IPS-15b (cell line): Measurements from ENCODE around the gene CRIM1.

Source experiments
- H3K27me3 ChIP-seq: one replicate; pipeline ENCODE4 v1.6.1; 2013; ENCODE audit warnings: low read length; ENCODE audit not compliant: control insufficient read depth, insufficient read depth
- H3K36me3 ChIP-seq: one replicate; pipeline ENCODE4 v1.6.1; 2013; ENCODE audit warnings: low read length; ENCODE audit not compliant: control insufficient read depth, insufficient read depth
- H3K4me1 ChIP-seq: one replicate; pipeline ENCODE4 v1.6.1; 2013; ENCODE audit warnings: mild to moderate bottlenecking, low read length; ENCODE audit not compliant: control insufficient read depth, insufficient read depth
- H3K4me3 ChIP-seq: one replicate; pipeline ENCODE4 v1.5.1; 2013; ENCODE audit warnings: low read depth, low read length
- H3K9ac ChIP-seq: one replicate; pipeline ENCODE4 v1.6.1; 2013; ENCODE audit warnings: low read depth, mild to moderate bottlenecking, low read length
- H3K9me3 ChIP-seq: one replicate; pipeline ENCODE4 v1.6.1; 2013; ENCODE audit warnings: mild to moderate bottlenecking, low read length; ENCODE audit not compliant: control insufficient read depth, insufficient read depth

Gene CRIM1

DNA sequence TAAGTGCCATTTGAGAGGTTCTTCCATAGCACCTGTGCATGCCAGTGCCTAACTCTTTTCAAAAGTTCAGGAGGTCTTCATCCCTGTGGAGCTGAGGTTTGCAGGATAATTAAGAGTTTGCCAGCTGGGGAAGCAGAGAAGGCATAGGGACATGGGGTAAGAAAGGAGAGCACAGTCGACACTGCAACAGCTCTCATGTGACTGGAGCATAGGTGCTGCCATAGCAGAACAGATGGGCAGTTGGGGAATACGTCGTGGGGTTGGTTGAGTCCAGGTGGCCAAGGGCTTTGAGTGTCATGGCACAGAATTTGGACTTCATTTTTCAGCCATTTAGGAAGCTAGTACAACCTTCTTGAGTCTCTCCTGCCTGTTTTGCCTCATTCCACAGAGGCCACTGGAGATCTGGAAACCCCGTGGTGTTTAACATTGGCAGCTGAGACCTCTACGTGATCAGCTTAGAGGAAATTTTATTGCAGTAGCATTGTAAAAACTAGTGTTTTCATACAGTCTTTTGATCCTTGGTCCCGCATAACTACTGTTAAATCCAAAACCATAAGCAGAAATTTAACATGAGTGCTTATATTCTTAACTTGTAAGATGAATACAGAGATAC, 65.1 kb downstream of the CRIM1 start:
- Histone ChIP-seq H3K9me3 (no peaks in the 10 kb centered on the region), H3K9ac (no peak overlapping the region), H3K27me3 (no peaks in the 10 kb centered on the region), H3K4me1 (peaks cover 19% of the 10 kb centered on the region), H3K36me3 (no peaks in the 10 kb centered on the region), H3K4me3 (no peak overlapping the region)

DNA sequence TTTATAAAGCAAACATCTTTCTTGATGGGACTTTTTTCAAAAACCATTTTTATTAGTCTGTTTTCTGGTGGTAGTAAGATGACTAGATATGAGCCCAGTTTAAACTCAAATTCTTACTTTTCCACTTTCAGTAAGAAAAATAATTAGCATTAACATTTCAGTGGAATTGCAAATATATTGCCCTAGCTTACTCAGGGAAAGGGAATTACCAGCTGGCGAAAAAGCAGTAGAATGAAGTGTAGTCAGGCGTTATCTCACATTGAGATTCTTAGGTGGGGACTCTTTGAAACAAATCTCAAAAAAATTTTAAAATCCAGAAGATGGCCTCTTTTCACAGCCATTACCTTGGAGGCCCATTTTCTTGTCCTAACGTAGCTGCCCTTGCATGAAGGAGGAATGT, 65.8 kb downstream of the CRIM1 start:
- no peaks in the 10 kb centered on the region for H3K27me3 ChIP-seq
- no peak overlapping the region for H3K4me3 ChIP-seq
- H3K9me3 ChIP-seq, result no peaks in the 10 kb centered on the region
- no peak overlapping the region for H3K9ac ChIP-seq
- peaks cover 19% of the 10 kb centered on the region for H3K4me1 ChIP-seq
- H3K36me3 ChIP-seq, result no peaks in the 10 kb centered on the region

DNA sequence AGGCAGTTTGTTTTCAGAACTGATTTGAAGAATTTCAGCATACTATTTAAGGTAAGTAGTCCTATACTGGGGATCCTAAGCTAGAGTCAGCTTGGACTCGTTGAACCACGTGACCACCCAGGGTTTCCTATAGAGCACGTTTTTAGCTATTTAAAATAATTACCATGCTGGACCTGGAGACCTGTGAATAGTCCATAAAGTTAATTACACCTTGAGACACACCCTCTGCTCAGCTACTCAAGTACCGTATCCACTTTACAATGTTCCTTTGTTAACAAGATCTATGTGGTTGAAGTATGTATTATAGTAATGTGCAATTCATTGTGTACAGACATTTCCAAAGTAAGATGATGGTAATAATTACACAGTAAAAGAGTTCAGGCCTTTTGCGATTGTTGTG, 67.6 kb downstream of the CRIM1 start:
- peaks cover 19% of the 10 kb centered on the region for H3K4me1 ChIP-seq
- no peaks in the 10 kb centered on the region for H3K9me3 ChIP-seq
- no peak overlapping the region for H3K4me3 ChIP-seq
- H3K36me3 ChIP-seq, result no peaks in the 10 kb centered on the region
- no peaks in the 10 kb centered on the region for H3K27me3 ChIP-seq
- H3K9ac ChIP-seq, result no peak overlapping the region

DNA sequence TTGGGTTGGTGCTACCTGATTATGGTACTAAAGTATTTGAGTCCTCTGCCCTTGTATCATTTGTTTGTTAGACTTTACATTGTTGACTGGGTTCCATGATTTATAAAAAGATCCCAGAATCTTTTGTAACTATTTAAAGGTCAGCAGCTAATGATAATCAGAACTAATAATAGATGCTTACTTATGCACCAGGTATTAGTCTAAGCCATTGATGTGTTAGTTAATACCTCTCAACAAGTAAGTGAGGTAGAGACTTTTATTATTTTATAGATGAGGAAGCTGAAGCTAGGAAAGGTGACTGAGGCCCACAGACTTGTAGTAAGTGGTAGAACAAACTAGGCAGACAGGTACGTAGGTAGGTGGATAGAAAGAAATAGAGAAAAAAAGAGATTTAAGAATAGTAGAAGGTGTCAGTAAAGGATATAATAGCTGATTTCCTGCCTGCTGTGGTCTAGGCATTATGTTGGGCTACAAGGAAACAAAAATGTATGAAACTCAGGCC, 68.1 kb downstream of the CRIM1 start:
- no peaks in the 10 kb centered on the region for H3K27me3 ChIP-seq
- no peak overlapping the region for H3K9ac ChIP-seq
- H3K9me3 ChIP-seq, result no peaks in the 10 kb centered on the region
- no peaks in the 10 kb centered on the region for H3K36me3 ChIP-seq
- peaks cover 19% of the 10 kb centered on the region for H3K4me1 ChIP-seq
- H3K4me3 ChIP-seq, result no peak overlapping the region

GRCh38 chr2:36425608-36426355, 70.2 kb downstream of the CRIM1 start:
- H3K4me3 ChIP-seq, result no peak overlapping the region
- no peaks in the 10 kb centered on the region for H3K9me3 ChIP-seq
- H3K27me3 ChIP-seq, result no peaks in the 10 kb centered on the region
- no peak overlapping the region for H3K9ac ChIP-seq
- H3K4me1 ChIP-seq, result peaks cover 19% of the 10 kb centered on the region
- H3K36me3 ChIP-seq, result no peaks in the 10 kb centered on the region

GRCh38 chr2:36427790-36428243, 72.2 kb downstream of the CRIM1 start:
- Histone ChIP-seq H3K4me3 (no peak overlapping the region), H3K4me1 (peaks cover 7% of the 10 kb centered on the region), H3K36me3 (no peaks in the 10 kb centered on the region), H3K9ac (no peak overlapping the region), H3K9me3 (no peaks in the 10 kb centered on the region), H3K27me3 (no peaks in the 10 kb centered on the region)

DNA sequence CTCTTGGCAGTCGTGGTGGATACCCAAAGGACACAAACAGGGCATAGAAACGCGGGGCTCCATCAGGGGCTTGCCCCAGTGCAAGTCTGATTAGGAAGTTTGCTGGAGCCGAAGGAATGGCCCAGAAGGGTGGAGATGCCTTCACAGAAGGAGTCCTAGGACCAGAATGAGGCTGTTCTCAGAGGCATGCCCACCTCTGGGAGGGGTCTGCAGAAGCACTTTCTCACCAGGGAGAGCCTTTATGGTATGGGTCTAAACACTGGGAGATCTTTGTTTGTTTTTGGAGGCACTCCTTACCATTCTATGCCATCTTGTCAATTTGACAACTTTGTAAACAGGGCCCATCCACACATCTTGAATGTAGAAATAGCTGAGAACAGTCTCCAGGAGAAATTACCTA, 75.0 kb downstream of the CRIM1 start:
- H3K4me3 ChIP-seq, result no peak overlapping the region
- no peaks in the 10 kb centered on the region for H3K36me3 ChIP-seq
- H3K4me1 ChIP-seq, result peaks cover 2% of the 10 kb centered on the region
- no peaks in the 10 kb centered on the region for H3K27me3 ChIP-seq
- no peak overlapping the region for H3K9ac ChIP-seq
- no peaks in the 10 kb centered on the region for H3K9me3 ChIP-seq

GRCh38 chr2:36432479-36432878, 76.9 kb downstream of the CRIM1 start:
- peaks cover 2% of the 10 kb centered on the region for H3K4me1 ChIP-seq
- H3K9me3 ChIP-seq, result no peaks in the 10 kb centered on the region
- no peak overlapping the region for H3K9ac ChIP-seq
- H3K27me3 ChIP-seq, result no peaks in the 10 kb centered on the region
- H3K4me3 ChIP-seq, result no peak overlapping the region
- no peaks in the 10 kb centered on the region for H3K36me3 ChIP-seq

GRCh38 chr2:36433311-36434217, 78.0 kb downstream of the CRIM1 start:
- no peaks in the 10 kb centered on the region for H3K36me3 ChIP-seq
- H3K27me3 ChIP-seq, result no peaks in the 10 kb centered on the region
- H3K9ac ChIP-seq, result no peak overlapping the region
- H3K4me3 ChIP-seq, result no peak overlapping the region
- peaks cover 2% of the 10 kb centered on the region for H3K4me1 ChIP-seq
- H3K9me3 ChIP-seq, result no peaks in the 10 kb centered on the region

DNA sequence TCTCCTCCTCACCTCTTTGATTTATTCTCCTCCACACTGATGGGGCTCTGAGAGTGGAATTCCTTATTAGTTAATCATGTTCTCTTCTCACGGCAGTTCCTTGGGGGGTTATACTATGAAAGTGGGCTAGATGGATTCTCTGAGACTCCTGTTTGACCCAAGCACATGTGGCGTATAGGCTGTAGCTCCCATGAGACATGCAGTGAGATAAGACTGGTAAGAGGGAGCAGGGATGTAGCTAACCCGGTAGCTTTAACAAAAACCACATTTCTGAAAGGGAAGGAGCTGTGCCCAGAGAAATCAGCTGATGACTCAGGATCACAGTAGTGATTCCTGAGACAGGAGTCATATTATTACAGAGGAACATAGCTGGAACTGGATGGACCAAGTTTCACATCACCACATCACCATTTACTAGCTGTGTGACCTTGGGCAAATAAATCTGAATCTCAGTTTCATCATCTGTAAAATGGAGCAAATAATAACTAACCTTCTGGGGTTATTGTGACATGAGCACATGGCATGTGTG, 82.9 kb downstream of the CRIM1 start:
- H3K9me3 ChIP-seq, result no peaks in the 10 kb centered on the region
- H3K36me3 ChIP-seq, result peaks cover 13% of the 10 kb centered on the region
- no peak overlapping the region for H3K9ac ChIP-seq
- no peaks in the 10 kb centered on the region for H3K4me1 ChIP-seq
- no peaks in the 10 kb centered on the region for H3K27me3 ChIP-seq
- no peak overlapping the region for H3K4me3 ChIP-seq

DNA sequence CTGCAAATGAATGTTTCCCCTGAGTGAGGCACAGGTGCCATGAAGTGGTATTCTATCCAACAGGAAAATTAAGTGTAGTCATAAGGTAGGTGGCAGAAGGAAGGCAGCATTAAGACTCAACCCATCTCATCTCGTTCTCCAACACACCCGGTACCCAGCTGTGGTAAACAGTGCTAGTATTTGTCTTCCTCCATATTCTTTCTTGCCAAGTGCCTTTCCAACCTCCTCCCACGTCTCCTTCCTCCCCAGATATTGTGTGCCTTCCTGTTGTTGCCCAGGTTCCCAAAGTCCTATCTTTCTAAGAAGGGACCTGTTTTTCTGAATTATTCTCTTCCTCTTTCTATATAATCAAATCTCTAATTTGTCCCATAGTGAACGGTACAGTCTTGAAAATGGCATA, 83.5 kb downstream of the CRIM1 start:
- Histone ChIP-seq H3K9me3 (no peaks in the 10 kb centered on the region), H3K27me3 (no peaks in the 10 kb centered on the region), H3K9ac (no peak overlapping the region), H3K36me3 (peaks cover 13% of the 10 kb centered on the region), H3K4me3 (no peak overlapping the region), H3K4me1 (no peaks in the 10 kb centered on the region)
